Measurements from ENCODE around the gene SUSD2.
"Not testable (repeated sequence)": the region's sequence is repeated elsewhere in the genome, so short reads cannot be mapped to it uniquely, and the experiment has no call there.

DNA sequence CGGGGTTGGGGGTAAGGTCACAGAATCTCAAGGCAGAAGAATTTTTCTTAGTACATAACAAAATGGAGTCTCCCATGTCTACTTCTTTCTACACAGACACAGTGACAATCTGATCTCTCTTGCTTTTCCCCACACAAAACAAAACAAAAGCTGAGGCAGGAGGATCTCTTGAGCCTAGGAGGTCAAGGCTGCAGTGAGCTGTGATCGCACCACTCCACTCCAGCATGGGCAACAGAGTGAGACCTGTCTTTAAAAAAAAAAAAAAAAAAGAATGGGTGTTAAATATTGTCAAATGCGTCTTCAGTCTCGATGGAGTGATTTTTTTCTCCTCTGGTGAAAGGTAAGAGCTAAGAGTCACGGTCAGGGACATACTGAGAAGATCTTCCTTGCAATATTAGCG, 30.4 kb downstream of the SUSD2 start:
- TF ChIP-seq, protein P1, sequence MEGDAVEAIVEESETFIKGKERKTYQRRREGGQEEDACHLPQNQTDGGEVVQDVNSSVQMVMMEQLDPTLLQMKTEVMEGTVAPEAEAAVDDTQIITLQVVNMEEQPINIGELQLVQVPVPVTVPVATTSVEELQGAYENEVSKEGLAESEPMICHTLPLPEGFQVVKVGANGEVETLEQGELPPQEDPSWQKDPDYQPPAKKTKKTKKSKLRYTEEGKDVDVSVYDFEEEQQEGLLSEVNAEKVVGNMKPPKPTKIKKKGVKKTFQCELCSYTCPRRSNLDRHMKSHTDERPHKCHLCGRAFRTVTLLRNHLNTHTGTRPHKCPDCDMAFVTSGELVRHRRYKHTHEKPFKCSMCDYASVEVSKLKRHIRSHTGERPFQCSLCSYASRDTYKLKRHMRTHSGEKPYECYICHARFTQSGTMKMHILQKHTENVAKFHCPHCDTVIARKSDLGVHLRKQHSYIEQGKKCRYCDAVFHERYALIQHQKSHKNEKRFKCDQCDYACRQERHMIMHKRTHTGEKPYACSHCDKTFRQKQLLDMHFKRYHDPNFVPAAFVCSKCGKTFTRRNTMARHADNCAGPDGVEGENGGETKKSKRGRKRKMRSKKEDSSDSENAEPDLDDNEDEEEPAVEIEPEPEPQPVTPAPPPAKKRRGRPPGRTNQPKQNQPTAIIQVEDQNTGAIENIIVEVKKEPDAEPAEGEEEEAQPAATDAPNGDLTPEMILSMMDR (IDR thresholded peaks at IDR 0.05): not testable (repeated sequence)
- not testable (repeated sequence) for TF ChIP-seq POLR2A (IDR thresholded peaks at IDR 0.05)
